K562 (cell line): ENCODE results near the gene LRP10. TPM values are rescaled to one million over a fixed set of nuclear protein-coding genes. Genes with fewer than 3 reads are reported as not detected.

ENCODE experiments used
- ATAC-seq: fragments of 200-7000 bp; cut with Tn5 transposase; 3 replicates; pipeline ENCODE4 v1.9.1; 2020; ENCODE audit warnings: moderate library complexity
- BruUV-seq: library from RNA; stranded (reverse); fragments of 400-500 nt; replicated peaks from 2 replicates; lab custom pipeline; 2021; lab: Mats Ljungman, UMichigan
- CTCF ChIA-PET: fragments of 300-600 bp; formaldehyde crosslinking; extraction: SDS; loops from one replicate; lab custom pipeline; 2021; ENCODE audit warnings: low intra/inter-chr PET ratio; lab: Yijun Ruan, JAX
- POLR2A ChIA-PET: fragments of 300-600, 350-650 bp; sonication (Branson Sonifier 250); formaldehyde crosslinking; extraction: SDS; loops from one replicate; lab custom pipeline; 2021; ENCODE audit warnings: antibody characterized with exemption, inconsistent platforms; lab: Yijun Ruan, JAX
- DNase-seq, 4 experiments: peaks; one replicate each; pipeline versions ENCODE4 v3.0.0 to v3.0.0-alpha.2; 2011 to 2018; ENCODE audit warnings: low spot score in 3 of 4, mixed read lengths in 3 of 4; ENCODE audit errors: extremely low read depth in 1 of 4
- FAIRE-seq: peaks from 2 replicates; lab custom pipeline; 2011; peaks lifted over from hg19 to GRCh38; lab: Jason Lieb, UNC
- H2AFZ ChIP-seq: 2 replicates; pipeline ENCODE4 v1.6.0; 2011; ENCODE audit warnings: low read depth, low read length, control low read depth, inconsistent platforms
- H3K27ac ChIP-seq: fragments of 200-600 bp; 3 replicates; pipeline ENCODE4 v1.8.0; 2011; ENCODE audit warnings: low read depth, mild to moderate bottlenecking, control low read depth, inconsistent platforms, low read length, moderate library complexity, mixed read lengths; ENCODE audit errors: extremely low read depth
- H3K27me3 ChIP-seq, 2 experiments: fragments of 300-600 bp in 1 of 2; 2 replicates in 1 of 2; 3 replicates in 1 of 2; pipeline versions ENCODE4 v1.6.0 to v1.8.0; 2011; ENCODE audit warnings: inconsistent platforms in 2 of 2, low read length in 2 of 2, mild to moderate bottlenecking in 1 of 2, mixed read lengths in 1 of 2, moderate library complexity in 1 of 2; ENCODE audit not compliant: control insufficient read depth in 2 of 2, insufficient read depth in 2 of 2
- H3K36me3 ChIP-seq: fragments of 300-600 bp; 3 replicates; pipeline ENCODE4 v1.8.0; 2011; ENCODE audit warnings: mild to moderate bottlenecking, low read length, inconsistent platforms; ENCODE audit not compliant: control insufficient read depth, insufficient read depth
- H3K4me1 ChIP-seq, 2 experiments: fragments of 200-600 bp in 1 of 2; replicated peaks in 1 of 2; 2 replicates in 1 of 2; 3 replicates in 1 of 2; pipeline versions ENCODE4 v1.5.1 to v1.8.0; 2011; ENCODE audit warnings: inconsistent platforms in 2 of 2, low read length in 2 of 2, mild to moderate bottlenecking in 1 of 2, mixed read lengths in 1 of 2, moderate library complexity in 1 of 2; ENCODE audit not compliant: control insufficient read depth in 2 of 2, insufficient read depth in 2 of 2
- H3K4me2 ChIP-seq: 2 replicates; pipeline ENCODE4 v1.6.1; 2011; ENCODE audit warnings: low read length, control low read depth, inconsistent platforms, mixed read lengths; ENCODE audit not compliant: insufficient read depth
- H3K4me3 ChIP-seq: fragments of 200-600 bp; sonication (generic), shearing (Covaris generic); 2 replicates; pipeline ENCODE4 v1.5.1; 2016; ENCODE audit warnings: control low read depth, inconsistent platforms
- H3K79me2 ChIP-seq: fragments of 200-600 bp; 3 replicates; pipeline ENCODE4 v1.8.0; 2011; ENCODE audit warnings: low read length, inconsistent platforms; ENCODE audit not compliant: control insufficient read depth, insufficient read depth
- H3K9ac ChIP-seq, 2 experiments: 2 replicates each; pipeline versions ENCODE4 v1.6.0 to v1.6.1; 2011; ENCODE audit warnings: low read depth in 2 of 2, low read length in 2 of 2, control low read depth in 1 of 2, inconsistent platforms in 1 of 2, mild to moderate bottlenecking in 1 of 2, mixed read lengths in 1 of 2; ENCODE audit not compliant: insufficient read depth in 1 of 2
- H3K9me1 ChIP-seq: one replicate; pipeline ENCODE4 v1.6.0; 2011; ENCODE audit warnings: inconsistent platforms, mild to moderate bottlenecking, low read length, moderate library complexity; ENCODE audit not compliant: control insufficient read depth, insufficient read depth
- H3K9me3 ChIP-seq: replicated peaks from 2 replicates; pipeline ENCODE4 v1.5.1; 2011; ENCODE audit warnings: low read depth, low read length, inconsistent platforms; ENCODE audit not compliant: control insufficient read depth, insufficient read depth
- H4K20me1 ChIP-seq: replicated peaks from 2 replicates; pipeline ENCODE4 v1.6.1; 2011; ENCODE audit warnings: low read length, inconsistent platforms, mixed read lengths; ENCODE audit not compliant: control insufficient read depth, insufficient read depth
- ARNT ChIP-seq, 2 experiments: fragments of 450-650 bp; IDR thresholded peaks; 2 replicates each; pipeline ENCODE4 v1.6.1; 2016; ENCODE audit warnings: mild to moderate bottlenecking in 1 of 2
- ATF6 ChIP-seq: sonication (generic); formaldehyde crosslinking; IDR thresholded peaks from 2 replicates; pipeline ENCODE4 v1.4.0; 2020; ENCODE audit warnings: mild to moderate bottlenecking, missing genetic modification reagents
- CBFA2T3 ChIP-seq: fragments of 450-650 bp; IDR thresholded peaks from 2 replicates; pipeline ENCODE4 v1.6.1; 2017
- CC2D1A ChIP-seq: fragments of 450-650 bp; IDR thresholded peaks from 2 replicates; pipeline ENCODE4 v1.6.1; 2017; ENCODE audit warnings: mild to moderate bottlenecking
- CTBP1 ChIP-seq: fragments of 450-650 bp; IDR thresholded peaks from 2 replicates; pipeline ENCODE4 v1.6.1; 2016; ENCODE audit warnings: borderline replicate concordance
- HCFC1 ChIP-seq: IDR thresholded peaks from 2 replicates; pipeline ENCODE4 v1.6.1; 2012; ENCODE audit warnings: low read depth, low read length, improper control_type of control experiment
- HOXB6 ChIP-seq: fragments of 250-450 bp; sonication (Bioruptor Pico); IDR thresholded peaks from 2 replicates; pipeline ENCODE4 v1.5.1; 2022; ENCODE audit warnings: mild to moderate bottlenecking, borderline replicate concordance
- PHB2 ChIP-seq: fragments of 450-650 bp; IDR thresholded peaks from 2 replicates; pipeline ENCODE4 v1.6.1; 2017; ENCODE audit warnings: low read depth
- PURB ChIP-seq: sonication (generic); formaldehyde crosslinking; IDR thresholded peaks from 2 replicates; pipeline ENCODE4 v1.9.0; 2021; ENCODE audit warnings: low read depth, mild to moderate bottlenecking, missing genetic modification reagents
- SAFB2 ChIP-seq: fragments of 200-400 bp; formaldehyde crosslinking; IDR thresholded peaks from 2 replicates; pipeline ENCODE4 v1.6.1; 2018; ENCODE audit warnings: borderline replicate concordance, low read length, low read depth, moderate library complexity; ENCODE audit not compliant: severe bottlenecking
- SIN3A ChIP-seq, 2 experiments: fragments of 150-350 bp in 1 of 2; IDR thresholded peaks; 2 replicates each; pipeline ENCODE4 v1.6.1; 2011 to 2016; ENCODE audit warnings: borderline replicate concordance in 2 of 2, low read depth in 2 of 2, low read length in 2 of 2, mild to moderate bottlenecking in 2 of 2, moderate library complexity in 2 of 2; ENCODE audit not compliant: control insufficient read depth in 1 of 2
- SREBF2 ChIP-seq: sonication (generic); formaldehyde crosslinking; IDR thresholded peaks from 2 replicates; pipeline ENCODE4 v1.4.0; 2020; ENCODE audit warnings: mild to moderate bottlenecking, missing genetic modification reagents
- TBP ChIP-seq: optimal IDR thresholded peaks from 2 replicates; pipeline ENCODE3; 2011; ENCODE audit warnings: low read depth, low read length, improper control_type of control experiment
- ZBTB2 ChIP-seq: fragments of 450-650 bp; IDR thresholded peaks from 2 replicates; pipeline ENCODE4 v1.6.1; 2016; ENCODE audit warnings: antibody characterized with exemption
- ZFX ChIP-seq: sonication (generic); formaldehyde crosslinking; IDR thresholded peaks from 2 replicates; pipeline ENCODE4 v1.8.0; 2022; ENCODE audit warnings: mild to moderate bottlenecking, missing genetic modification reagents, moderate library complexity
- ZNF121 ChIP-seq: sonication (generic); formaldehyde crosslinking; conservative IDR thresholded peaks from 2 replicates; pipeline ENCODE4 v1.8.0; 2022; ENCODE audit warnings: missing genetic modification reagents
- ZNF444 ChIP-seq: fragments of 250-450 bp; sonication (Bioruptor Pico); IDR thresholded peaks from 2 replicates; pipeline ENCODE4 v1.4.0; 2020; ENCODE audit warnings: mild to moderate bottlenecking, moderate library complexity
- WGBS: fragments of 100-300 bp; shearing (Covaris generic); methylation state at CpG from one replicate; pipeline ENCODE4 v1.1.6; 2016; ENCODE audit warnings: low coverage, mixed read lengths; ENCODE audit not compliant: insufficient coverage; ENCODE audit errors: missing lambda C conversion rate; 5-methylcytosine and 5-hydroxymethylcytosine counted together
- in situ Hi-C: fragments of 300-500 bp; cut with MboI; formaldehyde crosslinking; loops from 4 replicates; pipeline ENCODE4 v1.15.0; 2018; ENCODE audit warnings: inconsistent platforms, mixed read lengths
- intact Hi-C: fragments of 100-400 bp; cut with micrococcal nuclease; formaldehyde crosslinking; loops from 2 replicates; pipeline ENCODE4 v1.14.2; 2022
- polyA plus RNA-seq, 8 experiments: library from polyadenylated mRNA; depleted of rRNA in 4 of 8; stranded (reverse) in 5 of 8; unstranded in 3 of 8; fragments of >200 nt; fragmentation: Nextera tagmentation in 2 of 8; fragmentation: Illumina TruSeq in 1 of 8; extraction: Ambion mirVana in 2 of 8; extraction: Trizol in 1 of 8; gene quantifications; 2 replicates each; pipeline versions ENCODE4 v1.2.1 to v1.2.3, GENCODE V29; 2011 to 2014; ENCODE audit warnings: inconsistent platforms in 1 of 8, missing spikeins in 1 of 8
- total RNA-seq, 7 experiments: library from RNA; depleted of rRNA in 6 of 7; stranded (reverse); fragments of >200 nt in 6 of 7; fragmentation: Illumina TruSeq in 2 of 7; extraction: Trizol in 2 of 7; gene quantifications; 2 replicates each; pipeline versions ENCODE4 v1.2.1 to v1.2.3, GENCODE V29; 2011 to 2021; ENCODE audit warnings: low replicate concordance in 1 of 7

The LRP10 gene
- total and polyA plus RNA-seq, 9 of the 15 experiments (the other 6 are each of a cell fraction or from before 2014, with no cell fraction given), result 1.3 to 45.5 (median 10.9) TPM

GRCh38 chr14:22928237-22929103, 56.9 kb downstream of the LRP10 start:
- H3K9ac ChIP-seq, result peak overlapping the region; percentile 93 to 99
- H2AFZ ChIP-seq, result peak overlapping the region; percentile 92
- H3K27me3 ChIP-seq, result no peaks in the 10 kb centered on the region
- H3K9me3 ChIP-seq, result no peaks in the 10 kb centered on the region
- ChIA-PET CTCF (interaction anchor here (2.8 kb wide), 1 partner anchor 55 kb away, joined by 21 read pairs; the partner anchor contains the start of gene AJUBA), POLR2A (interaction anchor here (0.5 to 6.2 kb wide), 24 partner anchors 9 to 392 kb away, joined by 3 to 62 read pairs (median 4); partner anchors contain the start of genes AJUBA, CDH24, HAUS4 and PABPN1)
- peaks cover 5 to 14% of the 10 kb centered on the region in 2 experiments; a peak in 3 of 5 replicates for H3K4me1 ChIP-seq
- under 1% methylated on average over 12 of the region's 12 CpGs for WGBS
- peaks cover 40% of the 10 kb centered on the region for H3K79me2 ChIP-seq
- no peaks in the 10 kb centered on the region for H3K9me1 ChIP-seq
- H3K4me3 ChIP-seq, result peak overlapping the region; percentile 80
- BruUV-seq, result TSS peak; percentile 68
- intact Hi-C loops (loop anchor here (1.0 to 2.0 kb wide), 3 partner anchors 28 to 130 kb away; partner anchors contain the start of gene HAUS4), in situ Hi-C loops (no loop called here)
- no peaks in the 10 kb centered on the region for H4K20me1 ChIP-seq
- FAIRE-seq, result no peak
- peak overlapping the region; percentile 88 for H3K27ac ChIP-seq
- peak overlapping the region; percentile 93 for H3K4me2 ChIP-seq
- DNase-seq, result peak in 1 of 4 experiments; percentile 36
- H3K36me3 ChIP-seq, result peaks cover 48% of the 10 kb centered on the region
- ATAC-seq, result no peak
- TF ChIP-seq CTBP1 (no peak), CC2D1A (0 out of 2 replicates have a peak, but pooled peaks have one; percentile 32), ZBTB2 (0 out of 2 replicates have a peak, but pooled peaks have one; percentile 73), SAFB2 (no peak), HCFC1 (no peak), ATF6 (CRISPR knock-in tag) (peak; percentile 91; the same call in 1 of the 2 replicates), SIN3A (IDR thresholded peaks at IDR 0.05; ENCODE audit: borderline replicate concordance in 2 of 2, control insufficient read depth in 1 of 2, low read depth in 2 of 2, low read length in 2 of 2) (0 out of 4 replicates have a peak, but pooled peaks of 1 of the 2 experiments have one; percentile 36), PHB2 (0 out of 2 replicates have a peak, but pooled peaks have one; percentile 11), ZNF121 (no peak), ZFX (CRISPR knock-in tag) (no peak), CBFA2T3 (no peak), ZNF444 (CRISPR knock-in tag) (no peak), ARNT (IDR thresholded peaks at IDR 0.05) (no peak), SREBF2 (no peak), HOXB6 (no peak), PURB (CRISPR knock-in tag) (no peak), TBP (no peak)
